Liver (tissue), 9 donors: Measurements from ENCODE around the gene EOLA2. TPM values are rescaled to one million over a fixed set of nuclear protein-coding genes. Genes with fewer than 3 reads are reported as not detected.
A peak's percentile ranks its signal among the peaks of the same experiment; 100 is the strongest.

Experiments
- DNase-seq: peaks from one replicate; pipeline ENCODE4 v3.0.0-alpha.2; 2017; ENCODE audit warnings: low spot score
- H3K27ac ChIP-seq, 2 donors: one replicate each; pipeline ENCODE4 v1.7.0; 2013; ENCODE audit warnings: inconsistent platforms in 2 of 2, low read length in 2 of 2, control low read depth in 1 of 2, low read depth in 1 of 2, mild to moderate bottlenecking in 1 of 2
- H3K27me3 ChIP-seq, 4 donors: one replicate each; pipeline versions ENCODE4 v1.6.1 to v1.7.0; 2013; ENCODE audit warnings: low read length in 3 of 4, inconsistent platforms in 1 of 4, mild to moderate bottlenecking in 1 of 4, moderate library complexity in 1 of 4; ENCODE audit not compliant: control insufficient read depth in 4 of 4, insufficient read depth in 4 of 4
- H3K36me3 ChIP-seq, 4 donors: one replicate each; pipeline versions ENCODE4 v1.6.1 to v1.7.0; 2013; ENCODE audit warnings: low read length in 3 of 4, mild to moderate bottlenecking in 3 of 4, low read depth in 1 of 4, moderate library complexity in 1 of 4; ENCODE audit not compliant: control insufficient read depth in 4 of 4, insufficient read depth in 3 of 4
- H3K4me1 ChIP-seq, 4 donors: one replicate each; pipeline versions ENCODE4 v1.6.1 to v1.7.0; 2013; ENCODE audit warnings: low read length in 3 of 4, mild to moderate bottlenecking in 3 of 4, moderate library complexity in 1 of 4; ENCODE audit not compliant: control insufficient read depth in 4 of 4, insufficient read depth in 4 of 4
- H3K4me3 ChIP-seq, 3 donors: one replicate each; pipeline versions ENCODE4 v1.6.1 to v1.7.0; 2013; ENCODE audit warnings: low read length in 3 of 3, control low read depth in 1 of 3, low read depth in 1 of 3, mild to moderate bottlenecking in 1 of 3
- H3K9ac ChIP-seq, 2 donors: one replicate each; pipeline ENCODE4 v1.7.0; 2013; ENCODE audit warnings: low read length in 2 of 2, mild to moderate bottlenecking in 2 of 2, moderate library complexity in 2 of 2, control low read depth in 1 of 2, low read depth in 1 of 2
- H3K9me3 ChIP-seq, 4 donors: one replicate each; pipeline versions ENCODE4 v1.6.1 to v1.7.0; 2013; ENCODE audit warnings: low read length in 3 of 4; ENCODE audit not compliant: control insufficient read depth in 4 of 4
- ATF3 ChIP-seq: IDR thresholded peaks from 2 replicates; pipeline ENCODE4 v1.6.1; 2016; ENCODE audit warnings: antibody characterized with exemption
- EGR1 ChIP-seq, 2 donors: IDR thresholded peaks; 2 replicates each; pipeline ENCODE4 v1.6.1; 2016 to 2018; ENCODE audit warnings: antibody characterized with exemption in 2 of 2, low read depth in 2 of 2
- HNF4A ChIP-seq, 2 donors: conservative IDR thresholded peaks; 2 replicates each; pipeline ENCODE4 v1.6.1; 2016; ENCODE audit warnings: antibody characterized with exemption in 2 of 2, mild to moderate bottlenecking in 2 of 2
- HNF4G ChIP-seq: IDR thresholded peaks from 2 replicates; pipeline ENCODE4 v1.6.1; 2016; ENCODE audit warnings: antibody characterized with exemption
- JUND ChIP-seq, 2 donors: IDR thresholded peaks; 2 replicates each; pipeline ENCODE4 v1.6.1; 2016; ENCODE audit warnings: antibody characterized with exemption in 2 of 2
- MAX ChIP-seq: IDR thresholded peaks from 2 replicates; pipeline ENCODE4 v1.6.1; 2016; ENCODE audit warnings: antibody characterized with exemption
- NR2F2 ChIP-seq: IDR thresholded peaks from 2 replicates; pipeline ENCODE4 v1.6.1; 2016; ENCODE audit warnings: antibody characterized with exemption
- RAD21 ChIP-seq, 2 donors: IDR thresholded peaks; 2 replicates each; pipeline ENCODE4 v1.6.1; 2016; ENCODE audit warnings: antibody characterized with exemption in 2 of 2, mild to moderate bottlenecking in 2 of 2
- REST ChIP-seq: IDR thresholded peaks from 2 replicates; pipeline ENCODE4 v1.6.1; 2016; ENCODE audit warnings: antibody characterized with exemption, mild to moderate bottlenecking
- RXRA ChIP-seq, 2 donors: IDR thresholded peaks; 2 replicates each; pipeline ENCODE4 v1.6.1; 2017 to 2018; ENCODE audit warnings: antibody characterized with exemption in 2 of 2, mild to moderate bottlenecking in 1 of 2
- TAF1 ChIP-seq: conservative IDR thresholded peaks from 2 replicates; pipeline ENCODE4 v1.6.1; 2016; ENCODE audit warnings: antibody characterized with exemption, mild to moderate bottlenecking
- YY1 ChIP-seq: IDR thresholded peaks from 2 replicates; pipeline ENCODE4 v1.6.1; 2016; ENCODE audit warnings: antibody characterized with exemption, mild to moderate bottlenecking
- ZBTB33 ChIP-seq: IDR thresholded peaks from 2 replicates; pipeline ENCODE4 v1.6.1; 2016; ENCODE audit warnings: antibody characterized with exemption
- WGBS: extraction: QIAGEN DNeasy Blood & Tissue Kit; methylation state at CpG from one replicate; pipeline ENCODE4 v1.1.7; 2013; 5-methylcytosine and 5-hydroxymethylcytosine counted together
- polyA plus RNA-seq, 2 donors: library from polyadenylated mRNA; stranded (reverse) in 1 of 2; unstranded in 1 of 2; fragments of 200-250 nt in 1 of 2; fragments of >200 nt in 1 of 2; fragmentation: Nextera tagmentation in 1 of 2; extraction: Ambion mirVana in 1 of 2; gene quantifications; one replicate each; pipeline versions ENCODE4 v1.2.1 to v1.2.3, GENCODE V29; 2013 to 2015
- total RNA-seq, 2 donors: library from RNA; depleted of rRNA; stranded (reverse); fragments of >200 nt; gene quantifications; one replicate each; pipeline ENCODE4 v1.2.3, GENCODE V29; 2014
- donor health status: healthy.
- donor health status: healthy.
- donor health status: healthy.
- donor health status: healthy.
- donor health status: healthy.

EOLA2 gene
- total and polyA plus RNA-seq, 4 donors: 10.5 to 22.7 (median 15.6) TPM

GRCh38 chrX:149982310-149982709 is 44.0 kb upstream of the EOLA2 start:
- 84% methylated on average over 3 of the region's 3 CpGs for WGBS

GRCh38 chrX:149979126-149979644 is 40.9 kb upstream of the EOLA2 start:
- DNase-seq: no peak
- no peak for TF ChIP-seq RAD21 (IDR thresholded peaks at IDR 0.05)
- TF ChIP-seq YY1: no peak
- TF ChIP-seq JUND (IDR thresholded peaks at IDR 0.05): no peak
- no peak for TF ChIP-seq ATF3
- TF ChIP-seq NR2F2: no peak
- TF ChIP-seq HNF4A (conservative IDR thresholded peaks at IDR 0.05): no peak
- no peak for TF ChIP-seq TAF1
- no peak for TF ChIP-seq RXRA (IDR thresholded peaks at IDR 0.05)
- TF ChIP-seq ZBTB33: no peak
- TF ChIP-seq HNF4G: no peak
- no peak for TF ChIP-seq MAX
- no peaks in the 10 kb centered on the region for H3K36me3 ChIP-seq
- H3K4me3 ChIP-seq: no peak overlapping the region
- no peaks in the 10 kb centered on the region for H3K4me1 ChIP-seq
- no peaks in the 10 kb centered on the region for H3K9me3 ChIP-seq
- H3K27me3 ChIP-seq: no peaks in the 10 kb centered on the region
- no peak overlapping the region for H3K27ac ChIP-seq
- H3K9ac ChIP-seq: no peak overlapping the region
- 92% methylated on average over 3 of the region's 3 CpGs for WGBS

More at GRCh38 chrX:149982310-149982709, 44.0 kb upstream of the EOLA2 start:
- no peak overlapping the region for H3K4me3 ChIP-seq
- H3K27me3 ChIP-seq: no peaks in the 10 kb centered on the region
- no peak overlapping the region for H3K27ac ChIP-seq
- H3K4me1 ChIP-seq: no peaks in the 10 kb centered on the region
- no peaks in the 10 kb centered on the region for H3K9me3 ChIP-seq
- H3K9ac ChIP-seq: no peak overlapping the region
- no peak for TF ChIP-seq ATF3
- TF ChIP-seq EGR1 (IDR thresholded peaks at IDR 0.05; ENCODE audit: low read depth in 2 of 2): no peak
- TF ChIP-seq RXRA (IDR thresholded peaks at IDR 0.05): peak; percentile 9 to 19
- TF ChIP-seq REST: no peak
- H3K36me3 ChIP-seq: no peaks in the 10 kb centered on the region
- no peak for DNase-seq
